GM13976 (cell line): ENCODE measurements around the gene TEKT5.

ENCODE experiments used
- DNase-seq: peaks from one replicate; pipeline ENCODE4 v3.0.0; 2012; ENCODE audit warnings: low spot score
- CTCF ChIP-seq: IDR thresholded peaks from 2 replicates; pipeline ENCODE4 v1.5.1; 2012; ENCODE audit warnings: borderline replicate concordance, mild to moderate bottlenecking; ENCODE audit not compliant: insufficient read depth; ENCODE audit errors: extremely low read depth, missing control alignments, control extremely low read depth
- in situ Hi-C: fragments of 300-500 bp; cut with MboI; formaldehyde crosslinking; loops from one replicate; pipeline ENCODE4 v1.12.0; 2022; ENCODE audit warnings: low sequenced_read_pairs, mixed read lengths, inconsistent platforms; ENCODE audit not compliant: unreplicated experiment

The TEKT5 gene

GRCh38 chr16:10599626-10600025 lies 95.1 kb downstream of the TEKT5 start:
- no peak for DNase-seq
- TF ChIP-seq CTCF, result no peak
- in situ Hi-C loops, result no loop called here

- no peak for DNase-seq
- in situ Hi-C loops, result no loop called here
- no peak for TF ChIP-seq CTCF
These were observed 96.6 kb downstream of the TEKT5 start for GRCh38 chr16:10598157-10598556.

GRCh38 chr16:10597187-10597601 lies 97.5 kb downstream of the TEKT5 start:
- TF ChIP-seq CTCF, result no peak
- DNase-seq, result no peak
- in situ Hi-C loops, result no loop called here

- no peak for DNase-seq
- TF ChIP-seq CTCF, result no peak
- in situ Hi-C loops, result no loop called here
These were observed 100.3 kb downstream of the TEKT5 start for GRCh38 chr16:10594312-10594950.

- TF ChIP-seq CTCF, result no peak
- in situ Hi-C loops, result no loop called here
- no peak for DNase-seq
These were observed 102.1 kb downstream of the TEKT5 start for GRCh38 chr16:10592611-10593010.

GRCh38 chr16:10590342-10590741 lies 104.4 kb downstream of the TEKT5 start:
- DNase-seq, result no peak
- TF ChIP-seq CTCF, result no peak
- in situ Hi-C loops, result no loop called here

GRCh38 chr16:10589109-10589508 lies 105.6 kb downstream of the TEKT5 start:
- TF ChIP-seq CTCF, result no peak
- in situ Hi-C loops, result no loop called here
- no peak for DNase-seq
